PC-9 (cell line): Measurements from ENCODE around the gene MME. TPM values are rescaled to one million over a fixed set of nuclear protein-coding genes. Genes with fewer than 3 reads are reported as not detected.
A peak's percentile ranks its signal among the peaks of the same experiment; 100 is the strongest.

ENCODE experiments used
- BruUV-seq: library from RNA; stranded (reverse); fragments of 400-500 nt; replicated peaks from 2 replicates; lab custom pipeline; 2021; lab: Mats Ljungman, UMichigan
- CTCF ChIA-PET: fragments of 300-600 bp; sonication (Branson Sonifier 250); formaldehyde crosslinking; loops from one replicate; lab custom pipeline; 2022; ENCODE audit warnings: antibody characterized with exemption; lab: Charles Lee
- POLR2A ChIA-PET: fragments of 300-600 bp; sonication (Branson Sonifier 250); formaldehyde crosslinking; loops from one replicate; lab custom pipeline; 2022; ENCODE audit warnings: antibody characterized with exemption; ENCODE audit not compliant: unreplicated experiment; lab: Charles Lee
- DNase-seq, 2 experiments: peaks; one replicate each; pipeline versions ENCODE4 v3.0.0 to v3.0.0-alpha.2; 2015 to 2022; ENCODE audit warnings: mixed read lengths in 1 of 2
- H2AFZ ChIP-seq: fragments of 200-600 bp; sonication (generic); 2 replicates; pipeline ENCODE4 v1.8.1; 2017; ENCODE audit warnings: antibody characterized with exemption
- H3F3A ChIP-seq: fragments of 200-600 bp; sonication (generic); 2 replicates; pipeline ENCODE4 v1.8.1; 2017; ENCODE audit warnings: antibody characterized with exemption, mild to moderate bottlenecking, low read depth; ENCODE audit not compliant: insufficient read depth
- H3K27ac ChIP-seq: fragments of 200-600 bp; sonication (generic); 2 replicates; pipeline ENCODE4 v1.6.1; 2016; ENCODE audit warnings: mixed run types
- H3K27me3 ChIP-seq: fragments of 200-600 bp; sonication (generic); 2 replicates; pipeline ENCODE4 v1.6.1; 2016; ENCODE audit warnings: low read depth, mixed run types; ENCODE audit not compliant: insufficient read depth
- H3K36me3 ChIP-seq: fragments of 200-600 bp; sonication (generic); 2 replicates; pipeline ENCODE4 v1.6.1; 2016; ENCODE audit warnings: low read depth, mixed run types
- H3K4me1 ChIP-seq: fragments of 200-600 bp; sonication (generic); replicated peaks from 2 replicates; pipeline ENCODE4 v1.6.1; 2016; ENCODE audit warnings: mixed run types; ENCODE audit not compliant: insufficient read depth
- H3K4me2 ChIP-seq: fragments of 200-600 bp; sonication (generic); 2 replicates; pipeline ENCODE4 v1.6.1; 2017; ENCODE audit warnings: mixed run types
- H3K4me3 ChIP-seq: fragments of 200-600 bp; sonication (generic); 2 replicates; pipeline ENCODE4 v1.6.1; 2016; ENCODE audit warnings: mixed run types
- H3K79me2 ChIP-seq: fragments of 200-600 bp; sonication (generic); 2 replicates; pipeline ENCODE4 v1.6.1; 2017; ENCODE audit warnings: low read depth, mixed run types
- H3K9me2 ChIP-seq: fragments of 200-600 bp; sonication (generic); 2 replicates; pipeline ENCODE4 v1.8.1; 2017; ENCODE audit warnings: mild to moderate bottlenecking; ENCODE audit not compliant: insufficient read depth
- H3K9me3 ChIP-seq: fragments of 200-600 bp; sonication (generic); 2 replicates; pipeline ENCODE4 v1.8.1; 2016; ENCODE audit warnings: low read depth; ENCODE audit not compliant: insufficient read depth
- H4K20me1 ChIP-seq: fragments of 200-600 bp; sonication (generic); 2 replicates; pipeline ENCODE4 v1.8.1; 2017; ENCODE audit not compliant: insufficient read depth
- CTCF ChIP-seq: fragments of 200-600 bp; sonication (generic); conservative IDR thresholded peaks from 2 replicates; pipeline ENCODE4 v1.6.1; 2017; ENCODE audit warnings: mixed run types, antibody characterized with exemption, mild to moderate bottlenecking, moderate library complexity
- EZH2 ChIP-seq: fragments of 200-600 bp; sonication (generic); IDR thresholded peaks from 2 replicates; pipeline ENCODE4 v1.8.0; 2017; ENCODE audit warnings: antibody characterized with exemption, low read depth
- intact Hi-C: fragments of 100-400 bp; cut with micrococcal nuclease; formaldehyde crosslinking; loops from one replicate; pipeline ENCODE4 v1.10.0; 2022; ENCODE audit not compliant: unreplicated experiment
- total RNA-seq: library from RNA; stranded (reverse); gene quantifications from 2 replicates; pipeline ENCODE4 v1.2.3, GENCODE V29; 2021

The MME gene
- total RNA-seq, 1 experiment from 2014 or later: 2.1 TPM

DNA sequence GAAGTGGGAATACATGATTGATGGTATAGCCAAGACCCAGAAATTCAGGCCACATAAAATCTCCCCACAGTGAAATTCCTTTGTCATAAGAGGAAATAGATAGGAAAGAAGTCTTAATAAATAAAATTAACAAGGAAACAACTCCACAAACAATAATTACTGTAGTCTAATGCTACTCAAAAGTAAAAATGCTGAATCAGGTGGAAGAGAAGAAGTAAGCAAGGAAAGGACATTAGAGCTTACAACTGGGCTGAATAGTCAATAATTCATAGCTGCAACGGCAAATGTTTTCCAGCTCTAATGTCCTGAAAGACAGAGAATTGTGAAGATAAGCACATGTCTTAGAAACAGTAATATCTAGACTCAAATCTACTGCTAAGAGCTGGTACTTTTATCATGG, 149.0 kb downstream of the MME start:
- H3K27ac ChIP-seq: no peak overlapping the region
- BruUV-seq: no TSS peak
- no peaks in the 10 kb centered on the region for H3K36me3 ChIP-seq
- no peak overlapping the region for H3K4me2 ChIP-seq
- POLR2A ChIA-PET: no interaction called here
- no peaks in the 10 kb centered on the region for H4K20me1 ChIP-seq
- H3K9me2 ChIP-seq: peaks cover 5% of the 10 kb centered on the region; the same call in 1 of the 2 replicates
- CTCF ChIA-PET: no interaction called here
- H3K4me1 ChIP-seq: peaks cover 23% of the 10 kb centered on the region
- H2AFZ ChIP-seq: no peak overlapping the region
- no peak overlapping the region for H3K4me3 ChIP-seq
- DNase-seq: no peak
- H3K27me3 ChIP-seq: no peaks in the 10 kb centered on the region
- intact Hi-C loops: no loop called here
- H3K79me2 ChIP-seq: no peaks in the 10 kb centered on the region
- H3F3A ChIP-seq: peaks cover 14% of the 10 kb centered on the region
- H3K9me3 ChIP-seq: 0 out of 2 replicates have a peak, but pooled peaks cover under 1% of the 10 kb centered on the region
- TF ChIP-seq EZH2 (no peak), CTCF (no peak)

- intact Hi-C loops: no loop called here
- CTCF ChIA-PET: no interaction called here
- Histone ChIP-seq H3K27ac (no peak overlapping the region), H3F3A (peaks cover 14% of the 10 kb centered on the region), H3K4me2 (no peak overlapping the region), H3K36me3 (no peaks in the 10 kb centered on the region), H3K4me3 (no peak overlapping the region), H3K27me3 (no peaks in the 10 kb centered on the region), H3K79me2 (no peaks in the 10 kb centered on the region), H3K9me3 (0 out of 2 replicates have a peak, but pooled peaks cover 4% of the 10 kb centered on the region), H3K4me1 (peaks cover 23% of the 10 kb centered on the region), H3K9me2 (peaks cover 5% of the 10 kb centered on the region), H2AFZ (no peak overlapping the region), H4K20me1 (no peaks in the 10 kb centered on the region)
- TF ChIP-seq CTCF (no peak), EZH2 (no peak)
- no TSS peak for BruUV-seq
- POLR2A ChIA-PET: no interaction called here
- DNase-seq: no peak
These were observed 150.3 kb downstream of the MME start for GRCh38 chr3:155230382-155230781.

GRCh38 chr3:155231792-155232191, 151.7 kb downstream of the MME start:
- 0 out of 2 replicates have a peak, but pooled peaks cover 4% of the 10 kb centered on the region for H3K9me3 ChIP-seq
- no peaks in the 10 kb centered on the region for H3K36me3 ChIP-seq
- intact Hi-C loops: loop anchor here (1.0 kb wide), 1 partner anchor 39 kb away; no protein-coding TSS in a partner anchor
- H3K27ac ChIP-seq: peak overlapping the region; percentile 67
- DNase-seq: no peak
- ChIA-PET POLR2A (no interaction called here), CTCF (no interaction called here)
- H3K27me3 ChIP-seq: no peaks in the 10 kb centered on the region
- no TSS peak for BruUV-seq
- H3K79me2 ChIP-seq: no peaks in the 10 kb centered on the region
- no peaks in the 10 kb centered on the region for H4K20me1 ChIP-seq
- no peak for TF ChIP-seq CTCF
- no peak for TF ChIP-seq EZH2
- H3K4me3 ChIP-seq: no peak overlapping the region
- H2AFZ ChIP-seq: peak overlapping the region; percentile 20; the same call in 1 of the 2 replicates
- peaks cover 5% of the 10 kb centered on the region for H3K9me2 ChIP-seq
- peaks cover 23% of the 10 kb centered on the region for H3K4me1 ChIP-seq
- peak overlapping the region; percentile 29; the same call in 1 of the 2 replicates for H3K4me2 ChIP-seq
- peaks cover 14% of the 10 kb centered on the region for H3F3A ChIP-seq
